Measurements from ENCODE around the gene PMAIP1. TPM values are rescaled to one million over a fixed set of nuclear protein-coding genes. Genes with fewer than 3 reads are reported as not detected.

The PMAIP1 gene
- total and polyA plus RNA-seq, 4 donors, result 0.08 to 5.5 (median 0.25) TPM

DNA sequence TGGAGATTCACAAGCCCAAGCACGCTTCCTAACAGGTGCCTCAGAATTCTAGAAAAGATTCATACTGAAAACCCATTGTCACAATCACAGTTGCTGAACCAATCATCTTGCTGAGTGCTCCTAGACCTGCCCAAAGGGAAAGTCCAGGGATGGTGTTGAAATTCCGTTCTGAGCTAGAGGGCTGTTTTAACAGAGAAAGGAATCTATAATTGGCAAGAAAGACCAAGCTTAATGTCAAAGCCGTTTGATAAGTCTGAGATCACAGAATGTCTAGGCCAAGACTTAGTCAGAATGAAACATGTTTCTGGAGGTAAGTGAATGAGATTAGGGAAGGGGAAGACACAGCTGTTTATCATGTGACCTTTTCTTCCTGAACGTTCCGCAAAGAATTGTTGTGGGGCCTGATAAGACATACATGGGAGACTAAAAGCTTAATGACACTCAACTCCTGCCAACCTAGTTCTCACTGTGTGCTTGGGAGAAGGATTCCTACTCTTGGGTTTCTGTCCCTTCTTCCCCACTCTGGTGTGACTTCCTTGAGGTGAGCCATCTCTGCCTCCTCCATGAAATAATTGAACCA lies 27.5 kb downstream of the PMAIP1 start:
- Histone ChIP-seq H3K27ac (ENCODE audit: low read depth in 1 of 2, low read length in 2 of 2) (no peak overlapping the region), H3K4me3 (ENCODE audit: low read depth in 1 of 3, low read length in 3 of 3) (no peak overlapping the region), H3K4me1 (ENCODE audit: control insufficient read depth in 4 of 4, insufficient read depth in 4 of 4, low read length in 3 of 4) (no peaks in the 10 kb centered on the region), H3K9ac (ENCODE audit: low read depth in 1 of 2, low read length in 2 of 2) (no peak overlapping the region), H3K36me3 (ENCODE audit: control insufficient read depth in 4 of 4, insufficient read depth in 3 of 4, low read depth in 1 of 4, low read length in 3 of 4) (no peaks in the 10 kb centered on the region), H3K9me3 (ENCODE audit: control insufficient read depth in 4 of 4, low read length in 3 of 4) (no peaks in the 10 kb centered on the region), H3K27me3 (ENCODE audit: control insufficient read depth in 4 of 4, insufficient read depth in 4 of 4, low read length in 3 of 4) (no peaks in the 10 kb centered on the region)
- no peak for TF ChIP-seq FOXA2 (IDR thresholded peaks at IDR 0.05)
- DNase-seq (ENCODE audit: low spot score), result no peak
- 44% methylated on average over 5 of the region's 5 CpGs for WGBS

DNA sequence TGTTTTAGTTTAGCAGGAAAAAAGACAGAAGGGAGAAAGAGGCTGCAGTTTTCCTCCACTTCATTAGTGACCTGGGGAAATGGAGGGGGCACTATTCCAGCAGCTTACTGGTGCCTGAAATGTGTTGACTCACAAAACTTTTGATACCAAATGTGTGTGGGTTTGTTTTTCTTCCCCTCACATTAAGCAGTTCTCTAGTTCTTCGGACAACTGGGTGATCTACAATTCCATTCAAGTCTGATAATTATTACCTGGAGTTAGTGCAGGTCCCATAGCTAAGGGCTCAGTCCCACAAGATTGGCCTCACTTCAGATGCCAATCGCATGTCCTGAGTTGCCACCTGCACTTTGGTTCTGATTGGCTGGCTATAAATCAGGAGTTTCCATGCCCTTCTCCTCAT lies 28.4 kb downstream of the PMAIP1 start:
- no peak for DNase-seq (ENCODE audit: low spot score)
- TF ChIP-seq NR2F2 (IDR thresholded peaks at IDR 0.05), result no peak
- TF ChIP-seq TAF1 (conservative IDR thresholded peaks at IDR 0.05), result no peak
- TF ChIP-seq HNF4A (conservative IDR thresholded peaks at IDR 0.05), result no peak
- no peak for TF ChIP-seq FOXA1 (IDR thresholded peaks at IDR 0.05)
- TF ChIP-seq, protein P1, sequence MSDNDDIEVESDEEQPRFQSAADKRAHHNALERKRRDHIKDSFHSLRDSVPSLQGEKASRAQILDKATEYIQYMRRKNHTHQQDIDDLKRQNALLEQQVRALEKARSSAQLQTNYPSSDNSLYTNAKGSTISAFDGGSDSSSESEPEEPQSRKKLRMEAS (IDR thresholded peaks at IDR 0.05), result no peak
- no peak for TF ChIP-seq HNF4G (IDR thresholded peaks at IDR 0.05)
- TF ChIP-seq GABPA (IDR thresholded peaks at IDR 0.05 in 1 of 2, conservative IDR thresholded peaks at IDR 0.05 in 1 of 2), result no peak
- no peak for TF ChIP-seq RAD21 (IDR thresholded peaks at IDR 0.05)
- Histone ChIP-seq H3K27ac (ENCODE audit: low read depth in 1 of 2, low read length in 2 of 2) (no peak overlapping the region), H3K9me3 (ENCODE audit: control insufficient read depth in 4 of 4, low read length in 3 of 4) (no peaks in the 10 kb centered on the region), H3K4me3 (ENCODE audit: low read depth in 1 of 3, low read length in 3 of 3) (no peak overlapping the region), H3K36me3 (ENCODE audit: control insufficient read depth in 4 of 4, insufficient read depth in 3 of 4, low read depth in 1 of 4, low read length in 3 of 4) (no peaks in the 10 kb centered on the region), H3K27me3 (ENCODE audit: control insufficient read depth in 4 of 4, insufficient read depth in 4 of 4, low read length in 3 of 4) (no peaks in the 10 kb centered on the region), H3K9ac (ENCODE audit: low read depth in 1 of 2, low read length in 2 of 2) (no peak overlapping the region), H3K4me1 (ENCODE audit: control insufficient read depth in 4 of 4, insufficient read depth in 4 of 4, low read length in 3 of 4) (no peaks in the 10 kb centered on the region)
- 94% methylated on average over 2 of the region's 2 CpGs for WGBS

DNA sequence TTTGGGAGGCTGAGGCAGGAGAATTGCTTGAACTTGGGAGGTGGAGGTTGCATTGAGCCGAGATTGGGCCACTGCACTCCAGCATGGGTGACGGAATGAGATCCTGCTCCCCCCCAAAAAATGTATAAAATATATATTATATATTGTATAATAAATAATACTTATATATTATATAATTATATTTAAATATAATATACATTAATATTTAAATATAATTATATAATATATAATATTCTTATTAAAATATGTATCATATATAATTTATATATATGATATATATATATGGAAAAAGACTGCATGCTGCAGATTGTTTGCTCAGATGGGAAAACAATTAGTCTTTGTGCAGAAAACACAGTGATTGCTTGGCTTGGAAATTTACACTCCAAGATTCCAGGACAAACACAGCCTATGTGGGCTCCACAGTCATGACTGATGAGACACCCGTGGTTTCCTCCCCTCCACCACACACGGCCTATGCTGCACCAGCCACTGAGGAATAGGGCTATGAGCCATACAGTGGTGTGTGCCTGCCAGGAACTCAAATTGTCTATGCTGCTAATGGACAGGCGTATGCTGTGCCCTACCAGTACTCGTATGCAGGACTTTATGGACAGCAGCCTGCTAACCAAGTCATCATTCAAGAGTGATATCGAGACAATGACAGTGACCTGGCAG lies 30.0 kb downstream of the PMAIP1 start:
- Histone ChIP-seq H3K9me3 (ENCODE audit: control insufficient read depth in 4 of 4, low read length in 3 of 4) (no peaks in the 10 kb centered on the region), H3K9ac (ENCODE audit: low read depth in 1 of 2, low read length in 2 of 2) (no peak overlapping the region), H3K36me3 (ENCODE audit: control insufficient read depth in 4 of 4, insufficient read depth in 3 of 4, low read depth in 1 of 4, low read length in 3 of 4) (no peaks in the 10 kb centered on the region), H3K27ac (ENCODE audit: low read depth in 1 of 2, low read length in 2 of 2) (no peak overlapping the region), H3K27me3 (ENCODE audit: control insufficient read depth in 4 of 4, insufficient read depth in 4 of 4, low read length in 3 of 4) (no peaks in the 10 kb centered on the region), H3K4me3 (ENCODE audit: low read depth in 1 of 3, low read length in 3 of 3) (no peak overlapping the region), H3K4me1 (ENCODE audit: control insufficient read depth in 4 of 4, insufficient read depth in 4 of 4, low read length in 3 of 4) (no peaks in the 10 kb centered on the region)
- TF ChIP-seq RAD21 (IDR thresholded peaks at IDR 0.05) (no peak), GABPA (IDR thresholded peaks at IDR 0.05 in 1 of 2, conservative IDR thresholded peaks at IDR 0.05 in 1 of 2) (no peak), RXRA (IDR thresholded peaks at IDR 0.05) (no peak), HNF4G (IDR thresholded peaks at IDR 0.05) (no peak), TAF1 (conservative IDR thresholded peaks at IDR 0.05) (no peak), NR2F2 (IDR thresholded peaks at IDR 0.05) (no peak), FOXA1 (IDR thresholded peaks at IDR 0.05) (no peak), EGR1 (IDR thresholded peaks at IDR 0.05; ENCODE audit: low read depth in 2 of 2) (no peak), FOXA2 (IDR thresholded peaks at IDR 0.05) (no peak), JUND (IDR thresholded peaks at IDR 0.05) (no peak), YY1 (IDR thresholded peaks at IDR 0.05) (no peak), HNF4A (conservative IDR thresholded peaks at IDR 0.05) (no peak), SP1 (IDR thresholded peaks at IDR 0.05) (no peak)
- TF ChIP-seq, protein P2, sequence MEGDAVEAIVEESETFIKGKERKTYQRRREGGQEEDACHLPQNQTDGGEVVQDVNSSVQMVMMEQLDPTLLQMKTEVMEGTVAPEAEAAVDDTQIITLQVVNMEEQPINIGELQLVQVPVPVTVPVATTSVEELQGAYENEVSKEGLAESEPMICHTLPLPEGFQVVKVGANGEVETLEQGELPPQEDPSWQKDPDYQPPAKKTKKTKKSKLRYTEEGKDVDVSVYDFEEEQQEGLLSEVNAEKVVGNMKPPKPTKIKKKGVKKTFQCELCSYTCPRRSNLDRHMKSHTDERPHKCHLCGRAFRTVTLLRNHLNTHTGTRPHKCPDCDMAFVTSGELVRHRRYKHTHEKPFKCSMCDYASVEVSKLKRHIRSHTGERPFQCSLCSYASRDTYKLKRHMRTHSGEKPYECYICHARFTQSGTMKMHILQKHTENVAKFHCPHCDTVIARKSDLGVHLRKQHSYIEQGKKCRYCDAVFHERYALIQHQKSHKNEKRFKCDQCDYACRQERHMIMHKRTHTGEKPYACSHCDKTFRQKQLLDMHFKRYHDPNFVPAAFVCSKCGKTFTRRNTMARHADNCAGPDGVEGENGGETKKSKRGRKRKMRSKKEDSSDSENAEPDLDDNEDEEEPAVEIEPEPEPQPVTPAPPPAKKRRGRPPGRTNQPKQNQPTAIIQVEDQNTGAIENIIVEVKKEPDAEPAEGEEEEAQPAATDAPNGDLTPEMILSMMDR (IDR thresholded peaks at IDR 0.05; ENCODE audit: low read depth, low read length, missing input control), result no peak
- TF ChIP-seq, protein P1 (IDR thresholded peaks at IDR 0.05), result no peak
- TF ChIP-seq, protein P3, sequence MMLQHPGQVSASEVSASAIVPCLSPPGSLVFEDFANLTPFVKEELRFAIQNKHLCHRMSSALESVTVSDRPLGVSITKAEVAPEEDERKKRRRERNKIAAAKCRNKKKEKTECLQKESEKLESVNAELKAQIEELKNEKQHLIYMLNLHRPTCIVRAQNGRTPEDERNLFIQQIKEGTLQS (IDR thresholded peaks at IDR 0.05), result no peak
- TF ChIP-seq, protein P4, sequence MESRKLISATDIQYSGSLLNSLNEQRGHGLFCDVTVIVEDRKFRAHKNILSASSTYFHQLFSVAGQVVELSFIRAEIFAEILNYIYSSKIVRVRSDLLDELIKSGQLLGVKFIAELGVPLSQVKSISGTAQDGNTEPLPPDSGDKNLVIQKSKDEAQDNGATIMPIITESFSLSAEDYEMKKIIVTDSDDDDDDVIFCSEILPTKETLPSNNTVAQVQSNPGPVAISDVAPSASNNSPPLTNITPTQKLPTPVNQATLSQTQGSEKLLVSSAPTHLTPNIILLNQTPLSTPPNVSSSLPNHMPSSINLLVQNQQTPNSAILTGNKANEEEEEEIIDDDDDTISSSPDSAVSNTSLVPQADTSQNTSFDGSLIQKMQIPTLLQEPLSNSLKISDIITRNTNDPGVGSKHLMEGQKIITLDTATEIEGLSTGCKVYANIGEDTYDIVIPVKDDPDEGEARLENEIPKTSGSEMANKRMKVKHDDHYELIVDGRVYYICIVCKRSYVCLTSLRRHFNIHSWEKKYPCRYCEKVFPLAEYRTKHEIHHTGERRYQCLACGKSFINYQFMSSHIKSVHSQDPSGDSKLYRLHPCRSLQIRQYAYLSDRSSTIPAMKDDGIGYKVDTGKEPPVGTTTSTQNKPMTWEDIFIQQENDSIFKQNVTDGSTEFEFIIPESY (IDR thresholded peaks at IDR 0.05), result no peak
- TF ChIP-seq, protein P5, sequence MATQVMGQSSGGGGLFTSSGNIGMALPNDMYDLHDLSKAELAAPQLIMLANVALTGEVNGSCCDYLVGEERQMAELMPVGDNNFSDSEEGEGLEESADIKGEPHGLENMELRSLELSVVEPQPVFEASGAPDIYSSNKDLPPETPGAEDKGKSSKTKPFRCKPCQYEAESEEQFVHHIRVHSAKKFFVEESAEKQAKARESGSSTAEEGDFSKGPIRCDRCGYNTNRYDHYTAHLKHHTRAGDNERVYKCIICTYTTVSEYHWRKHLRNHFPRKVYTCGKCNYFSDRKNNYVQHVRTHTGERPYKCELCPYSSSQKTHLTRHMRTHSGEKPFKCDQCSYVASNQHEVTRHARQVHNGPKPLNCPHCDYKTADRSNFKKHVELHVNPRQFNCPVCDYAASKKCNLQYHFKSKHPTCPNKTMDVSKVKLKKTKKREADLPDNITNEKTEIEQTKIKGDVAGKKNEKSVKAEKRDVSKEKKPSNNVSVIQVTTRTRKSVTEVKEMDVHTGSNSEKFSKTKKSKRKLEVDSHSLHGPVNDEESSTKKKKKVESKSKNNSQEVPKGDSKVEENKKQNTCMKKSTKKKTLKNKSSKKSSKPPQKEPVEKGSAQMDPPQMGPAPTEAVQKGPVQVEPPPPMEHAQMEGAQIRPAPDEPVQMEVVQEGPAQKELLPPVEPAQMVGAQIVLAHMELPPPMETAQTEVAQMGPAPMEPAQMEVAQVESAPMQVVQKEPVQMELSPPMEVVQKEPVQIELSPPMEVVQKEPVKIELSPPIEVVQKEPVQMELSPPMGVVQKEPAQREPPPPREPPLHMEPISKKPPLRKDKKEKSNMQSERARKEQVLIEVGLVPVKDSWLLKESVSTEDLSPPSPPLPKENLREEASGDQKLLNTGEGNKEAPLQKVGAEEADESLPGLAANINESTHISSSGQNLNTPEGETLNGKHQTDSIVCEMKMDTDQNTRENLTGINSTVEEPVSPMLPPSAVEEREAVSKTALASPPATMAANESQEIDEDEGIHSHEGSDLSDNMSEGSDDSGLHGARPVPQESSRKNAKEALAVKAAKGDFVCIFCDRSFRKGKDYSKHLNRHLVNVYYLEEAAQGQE (IDR thresholded peaks at IDR 0.05), result no peak
- no peak for DNase-seq (ENCODE audit: low spot score)
- WGBS, result 88% methylated on average over 7 of the region's 7 CpGs

Measured in liver (tissue), 9 donors.